Omental fat pad (tissue), 4 donors: ENCODE data around the gene RUNX3. TPM values are rescaled to one million over a fixed set of nuclear protein-coding genes. Genes with fewer than 3 reads are reported as not detected.

Experiments
- ATAC-seq: fragments of 150-250 bp; one replicate; pipeline ENCODE4 v1.9.1; 2016; ENCODE audit warnings: mild to moderate bottlenecking, moderate library complexity; ENCODE audit not compliant: low FRiP score
- DNase-seq: peaks from one replicate; pipeline ENCODE4 v3.0.0-alpha.2; 2019; ENCODE audit warnings: low spot score
- CTCF ChIP-seq, 3 donors: fragments of 450-650 bp; IDR thresholded peaks; one replicate each; pipeline ENCODE4 v1.5.1; 2016 to 2017; ENCODE audit warnings: antibody characterized with exemption in 3 of 3, mild to moderate bottlenecking in 3 of 3, moderate library complexity in 2 of 3
- total RNA-seq, 4 donors: library from RNA; depleted of rRNA; stranded (reverse); fragments of >200 nt; gene quantifications; one replicate each; pipeline ENCODE4 v1.1.0, GENCODE V29; 2016

The RUNX3 gene
- total RNA-seq, 4 donors from 2014 or later = 1.6 to 6.7 (median 3.8) TPM

DNA sequence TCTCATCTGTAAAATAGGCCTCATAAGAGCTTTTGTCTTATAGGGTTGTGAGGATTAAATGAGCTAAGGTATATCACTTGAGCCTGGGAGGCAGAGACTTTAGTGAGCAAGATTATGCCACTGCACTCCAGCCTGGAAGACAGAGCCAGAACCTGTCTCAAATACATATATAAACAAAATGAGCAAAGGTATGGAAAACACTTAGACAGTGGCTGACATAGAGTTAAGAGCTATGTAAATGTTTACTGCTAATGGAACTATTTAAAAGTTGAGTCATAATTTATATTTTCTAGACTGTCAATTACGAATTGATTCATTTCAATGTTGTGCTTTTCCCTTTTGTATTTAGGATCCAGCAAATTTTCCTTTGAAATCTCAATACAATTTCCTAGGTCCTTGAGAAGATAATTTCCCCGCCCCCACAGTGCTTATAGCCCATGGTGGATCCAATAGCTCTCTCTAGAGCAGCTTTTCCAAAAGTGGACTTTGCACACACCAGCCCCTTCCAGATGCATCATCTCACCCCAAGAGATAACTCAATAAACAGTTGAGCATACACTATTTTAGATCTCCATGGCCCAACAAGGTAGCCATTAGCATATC, 21.8 kb upstream of the RUNX3 start:
- DNase-seq (no peak), ATAC-seq (no peak)
- TF ChIP-seq CTCF (IDR thresholded peaks at IDR 0.05) = no peak

GRCh38 chr1:24951337-24951736, 21.3 kb upstream of the RUNX3 start:
- TF ChIP-seq CTCF (IDR thresholded peaks at IDR 0.05) = no peak
- no peak for ATAC-seq
- no peak for DNase-seq

DNA sequence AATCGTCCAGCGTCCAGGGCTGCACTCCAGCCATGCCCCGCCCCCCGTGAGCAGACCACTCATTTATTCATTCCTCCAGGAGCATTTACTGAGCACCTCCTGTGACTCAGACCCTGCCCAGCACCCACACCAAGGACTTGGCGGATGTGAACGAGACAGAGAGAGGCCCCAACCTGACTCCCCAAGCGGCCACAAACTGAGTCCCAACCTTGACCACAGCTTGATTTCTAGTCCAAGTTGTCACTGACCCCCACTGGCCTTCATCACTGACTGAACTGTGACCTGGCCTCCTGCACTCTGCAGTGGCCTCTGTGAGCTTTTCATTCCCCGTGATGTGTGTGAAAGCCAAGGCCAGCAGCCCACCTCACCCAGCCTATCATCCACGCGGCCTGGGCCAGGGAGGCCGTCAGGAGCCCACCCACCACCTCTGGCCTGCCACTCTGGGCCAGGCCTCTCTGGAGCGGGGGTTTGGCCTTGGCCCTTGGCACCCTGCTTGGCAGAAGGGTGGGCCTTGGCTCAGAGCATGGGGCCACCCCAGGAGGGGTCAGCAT, 19.3 kb upstream of the RUNX3 start:
- TF ChIP-seq CTCF (IDR thresholded peaks at IDR 0.05) = no peak
- ATAC-seq = no peak
- DNase-seq = no peak

GRCh38 chr1:24948079-24948827, 18.2 kb upstream of the RUNX3 start:
- DNase-seq (no peak), ATAC-seq (no peak)
- no peak for TF ChIP-seq CTCF (IDR thresholded peaks at IDR 0.05)

GRCh38 chr1:24946861-24947658, 17.0 kb upstream of the RUNX3 start:
- TF ChIP-seq CTCF (IDR thresholded peaks at IDR 0.05) = no peak
- no peak for DNase-seq
- no peak for ATAC-seq

GRCh38 chr1:24945354-24946326, 15.6 kb upstream of the RUNX3 start:
- ATAC-seq = no peak
- no peak for DNase-seq
- TF ChIP-seq CTCF (IDR thresholded peaks at IDR 0.05) = no peak
